ENCODE data around the gene MTF2. TPM values are rescaled to one million over a fixed set of nuclear protein-coding genes. Genes with fewer than 3 reads are reported as not detected.

MTF2 gene
- total and polyA plus RNA-seq, 3 donors from 2014 or later: 32.2 to 68.3 (median 57.4) TPM

DNA sequence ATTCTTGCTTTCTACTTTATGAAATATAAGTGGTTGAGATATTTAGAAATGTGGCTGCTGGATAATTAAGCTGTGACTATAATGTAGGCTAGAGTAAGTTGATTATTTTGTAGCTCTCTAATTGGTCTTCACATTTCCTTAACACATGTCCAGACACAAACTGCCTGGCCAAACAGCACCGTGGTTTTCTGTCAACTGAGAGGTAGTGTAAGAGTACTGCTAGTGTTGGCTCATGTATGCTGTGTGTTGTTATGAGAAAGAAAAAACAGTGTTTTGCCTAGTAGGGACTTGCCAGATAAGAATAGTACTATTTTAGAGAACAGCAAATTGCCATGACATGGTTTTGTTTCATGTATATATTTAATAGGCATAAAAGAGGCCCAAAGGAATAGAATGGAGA, 64.1 kb downstream of the MTF2 start:
- no peaks in the 10 kb centered on the region for H3K9me3 ChIP-seq
- no peaks in the 10 kb centered on the region for H3K36me3 ChIP-seq (ENCODE audit: low read depth, missing control alignments)
- H3K27ac ChIP-seq: no peak overlapping the region
- no peaks in the 10 kb centered on the region for H3K27me3 ChIP-seq
- no peak overlapping the region for H3K4me3 ChIP-seq
- no peak for DNase-seq
- 74 to 87% methylated on average over 1 of the region's 1 CpG for WGBS, 2 donors
- TF ChIP-seq POLR2A (IDR thresholded peaks at IDR 0.05): no peak
- TF ChIP-seq, protein P1, sequence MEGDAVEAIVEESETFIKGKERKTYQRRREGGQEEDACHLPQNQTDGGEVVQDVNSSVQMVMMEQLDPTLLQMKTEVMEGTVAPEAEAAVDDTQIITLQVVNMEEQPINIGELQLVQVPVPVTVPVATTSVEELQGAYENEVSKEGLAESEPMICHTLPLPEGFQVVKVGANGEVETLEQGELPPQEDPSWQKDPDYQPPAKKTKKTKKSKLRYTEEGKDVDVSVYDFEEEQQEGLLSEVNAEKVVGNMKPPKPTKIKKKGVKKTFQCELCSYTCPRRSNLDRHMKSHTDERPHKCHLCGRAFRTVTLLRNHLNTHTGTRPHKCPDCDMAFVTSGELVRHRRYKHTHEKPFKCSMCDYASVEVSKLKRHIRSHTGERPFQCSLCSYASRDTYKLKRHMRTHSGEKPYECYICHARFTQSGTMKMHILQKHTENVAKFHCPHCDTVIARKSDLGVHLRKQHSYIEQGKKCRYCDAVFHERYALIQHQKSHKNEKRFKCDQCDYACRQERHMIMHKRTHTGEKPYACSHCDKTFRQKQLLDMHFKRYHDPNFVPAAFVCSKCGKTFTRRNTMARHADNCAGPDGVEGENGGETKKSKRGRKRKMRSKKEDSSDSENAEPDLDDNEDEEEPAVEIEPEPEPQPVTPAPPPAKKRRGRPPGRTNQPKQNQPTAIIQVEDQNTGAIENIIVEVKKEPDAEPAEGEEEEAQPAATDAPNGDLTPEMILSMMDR (IDR thresholded peaks at IDR 0.05): no peak
- intact Hi-C loops (cut with DNase I; ENCODE audit: low total_unique reads): no loop called here
- no peaks in the 10 kb centered on the region for H3K4me1 ChIP-seq

DNA sequence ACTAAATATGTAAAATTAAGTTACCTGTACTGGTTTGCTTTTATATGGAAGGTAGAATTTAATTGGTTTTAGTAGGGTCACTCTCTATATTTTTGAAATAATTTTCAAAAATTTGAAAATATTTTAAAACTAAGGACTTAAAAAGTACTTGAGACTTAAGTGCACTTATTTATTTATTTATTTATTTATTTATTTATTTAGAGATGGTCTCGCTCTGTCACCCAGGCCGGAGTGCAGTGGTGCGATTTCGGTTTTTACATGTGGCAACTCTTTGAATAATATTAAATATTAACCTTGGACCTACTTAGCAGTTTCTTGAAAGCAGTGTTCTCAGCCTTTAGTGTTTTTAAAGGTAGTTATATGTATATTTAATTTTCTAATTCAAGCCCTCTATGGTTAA, 64.7 kb downstream of the MTF2 start:
- Histone ChIP-seq H3K36me3 (ENCODE audit: low read depth, missing control alignments) (no peaks in the 10 kb centered on the region), H3K4me3 (no peak overlapping the region), H3K27ac (no peak overlapping the region), H3K9me3 (no peaks in the 10 kb centered on the region), H3K4me1 (no peaks in the 10 kb centered on the region), H3K27me3 (no peaks in the 10 kb centered on the region)
- DNase-seq: no peak
- intact Hi-C loops (cut with DNase I; ENCODE audit: low total_unique reads): no loop called here
- TF ChIP-seq POLR2A (IDR thresholded peaks at IDR 0.05): no peak
- TF ChIP-seq, protein P1 (IDR thresholded peaks at IDR 0.05): no peak
- 92 to 97% methylated on average over 4 of the region's 4 CpGs for WGBS, 2 donors

DNA sequence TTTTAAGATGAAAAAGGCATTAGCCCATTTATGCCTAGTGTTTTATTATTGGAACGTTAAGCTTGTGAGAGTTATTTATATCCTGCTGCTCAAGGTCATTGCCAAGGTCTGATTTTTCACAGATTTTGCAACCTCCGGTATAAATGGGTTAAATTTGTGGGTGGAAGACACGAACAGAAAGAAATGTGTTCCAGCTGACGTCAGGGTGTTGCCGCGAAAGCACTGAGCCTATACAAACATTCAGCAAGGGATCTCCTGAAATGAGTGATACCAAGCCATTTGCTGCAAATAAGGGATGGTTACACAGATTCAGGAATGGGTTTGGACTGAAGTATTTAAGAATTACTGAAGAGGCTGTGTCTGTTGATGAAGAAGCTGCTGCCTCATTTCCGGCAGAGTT, 68.9 kb downstream of the MTF2 start:
- Histone ChIP-seq H3K4me3 (no peak overlapping the region), H3K27me3 (no peaks in the 10 kb centered on the region), H3K9me3 (no peaks in the 10 kb centered on the region), H3K36me3 (ENCODE audit: low read depth, missing control alignments) (no peaks in the 10 kb centered on the region), H3K4me1 (no peaks in the 10 kb centered on the region), H3K27ac (no peak overlapping the region)
- intact Hi-C loops (cut with DNase I; ENCODE audit: low total_unique reads): no loop called here
- no peak for DNase-seq
- TF ChIP-seq POLR2A (IDR thresholded peaks at IDR 0.05): no peak
- TF ChIP-seq, protein P1 (IDR thresholded peaks at IDR 0.05): no peak
- 24 to 29% methylated on average over 7 of the region's 7 CpGs for WGBS, 2 donors

DNA sequence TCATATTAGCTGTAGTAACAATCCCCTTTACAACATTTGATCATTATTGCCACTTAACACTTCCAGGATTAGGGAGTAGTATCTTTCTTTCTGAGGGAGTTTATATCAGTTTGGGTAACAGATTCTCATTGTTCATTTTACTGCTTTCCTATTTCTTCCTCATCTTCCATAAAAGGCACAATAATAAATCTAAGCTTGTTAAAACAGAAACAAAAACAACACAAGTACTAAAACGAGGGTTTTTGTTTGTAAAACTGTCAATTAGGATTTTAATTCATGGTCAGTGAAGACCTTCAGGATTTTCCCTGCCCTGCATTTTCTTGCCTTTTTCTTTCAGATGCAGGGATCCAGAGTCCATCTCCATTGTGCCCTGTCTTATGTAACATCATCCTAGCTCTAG, 71.6 kb downstream of the MTF2 start:
- H3K4me3 ChIP-seq: no peak overlapping the region
- TF ChIP-seq POLR2A (IDR thresholded peaks at IDR 0.05): no peak
- TF ChIP-seq, protein P1 (IDR thresholded peaks at IDR 0.05): no peak
- H3K4me1 ChIP-seq: no peaks in the 10 kb centered on the region
- H3K36me3 ChIP-seq (ENCODE audit: low read depth, missing control alignments): no peaks in the 10 kb centered on the region
- H3K27ac ChIP-seq: no peak overlapping the region
- no peaks in the 10 kb centered on the region for H3K27me3 ChIP-seq
- WGBS, 2 donors: 22 to 33% methylated on average over 1 of the region's 1 CpG
- intact Hi-C loops (cut with DNase I; ENCODE audit: low total_unique reads): no loop called here
- DNase-seq: no peak
- no peaks in the 10 kb centered on the region for H3K9me3 ChIP-seq

DNA sequence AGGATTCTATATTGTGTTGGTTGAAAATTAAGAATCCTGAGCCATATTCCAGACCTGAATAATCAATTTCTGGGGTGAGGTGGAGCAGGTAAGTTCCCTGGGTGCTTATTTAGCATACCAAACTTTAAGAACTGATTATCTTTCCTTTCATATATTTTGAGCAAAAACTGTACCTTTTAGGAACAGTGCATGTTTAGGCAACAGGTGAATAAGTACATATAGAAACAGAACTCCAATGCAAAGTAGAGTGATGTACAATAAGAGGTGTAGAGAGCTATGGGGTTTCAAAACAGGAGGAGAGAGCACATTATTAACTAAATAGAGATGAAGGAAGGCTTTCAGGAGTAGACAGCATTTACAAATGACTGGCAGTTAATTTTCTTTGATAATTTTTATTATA, 72.4 kb downstream of the MTF2 start:
- Histone ChIP-seq H3K9me3 (no peaks in the 10 kb centered on the region), H3K27me3 (no peaks in the 10 kb centered on the region), H3K4me1 (no peaks in the 10 kb centered on the region), H3K36me3 (ENCODE audit: low read depth, missing control alignments) (no peaks in the 10 kb centered on the region), H3K27ac (no peak overlapping the region), H3K4me3 (no peak overlapping the region)
- no peak for DNase-seq
- TF ChIP-seq, protein P1 (IDR thresholded peaks at IDR 0.05): no peak
- TF ChIP-seq POLR2A (IDR thresholded peaks at IDR 0.05): no peak
- intact Hi-C loops (cut with DNase I; ENCODE audit: low total_unique reads): no loop called here

All from testis (tissue), 3 donors.